HG02588 (cell line): ENCODE data around the gene CACNA1G.

Experiments
- ATAC-seq: cut with Tn5 transposase; IDR thresholded peaks from one replicate; pipeline ENCODE4 v1.9.1; 2021; ENCODE audit warnings: mild to moderate bottlenecking, moderate library complexity; ENCODE audit not compliant: unreplicated experiment

CACNA1G gene

DNA sequence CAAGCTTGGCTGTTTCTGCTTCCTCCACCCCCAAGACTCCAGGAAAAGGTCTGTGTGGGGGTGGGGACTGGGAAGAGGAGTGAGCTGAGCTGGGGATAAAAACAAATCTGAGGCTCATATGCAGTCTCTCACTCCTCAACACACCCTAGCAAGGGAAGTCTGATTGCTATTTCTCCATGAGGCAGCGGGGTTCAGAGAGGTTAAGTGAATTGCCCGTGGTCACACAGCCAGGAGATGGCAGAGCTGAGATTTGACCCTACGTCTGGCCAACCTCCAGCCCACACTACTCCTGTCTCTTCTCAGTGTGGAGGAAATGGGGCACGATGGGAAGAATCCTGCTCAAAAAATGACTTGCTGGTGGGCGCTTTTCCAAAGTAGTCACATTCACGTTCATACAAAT, 69.4 kb downstream of the CACNA1G start:
- no peak for ATAC-seq

DNA sequence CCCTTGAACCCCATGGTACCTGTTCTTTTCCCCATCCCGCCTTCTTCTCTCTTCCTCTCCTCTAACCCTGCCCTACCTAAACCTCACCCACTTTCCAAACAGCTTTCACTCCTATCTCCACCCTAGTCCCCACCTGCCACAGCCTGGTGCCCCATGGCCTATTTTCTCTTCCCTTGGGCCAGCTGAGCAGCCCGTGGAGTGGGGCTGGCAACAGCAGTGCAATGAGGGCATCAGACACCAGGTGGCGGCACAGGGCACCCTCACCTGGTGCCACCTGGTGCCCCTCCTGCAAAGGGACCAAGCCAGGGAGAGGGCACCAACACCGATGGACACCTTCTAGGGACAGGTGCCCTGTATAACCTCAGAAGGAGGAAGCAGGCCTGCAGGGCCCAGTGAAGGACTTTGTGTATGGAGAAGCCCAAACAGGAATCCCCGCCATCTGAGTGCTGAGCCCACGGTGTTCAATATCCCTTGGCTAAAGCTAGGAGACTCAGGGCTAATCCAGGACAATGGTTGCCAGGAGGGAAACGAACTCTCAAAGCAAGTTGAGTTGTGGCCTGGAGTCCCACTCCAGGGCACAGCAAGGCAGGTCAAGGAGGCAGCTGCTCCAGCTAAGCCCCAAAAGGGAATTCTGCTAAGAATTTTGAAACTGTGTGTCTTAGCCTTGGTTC, 70.1 kb downstream of the CACNA1G start:
- ATAC-seq, result no peak

- no peak for ATAC-seq
Observed at GRCh38 chr17:50631195-50631907, 70.8 kb downstream of the CACNA1G start.

DNA sequence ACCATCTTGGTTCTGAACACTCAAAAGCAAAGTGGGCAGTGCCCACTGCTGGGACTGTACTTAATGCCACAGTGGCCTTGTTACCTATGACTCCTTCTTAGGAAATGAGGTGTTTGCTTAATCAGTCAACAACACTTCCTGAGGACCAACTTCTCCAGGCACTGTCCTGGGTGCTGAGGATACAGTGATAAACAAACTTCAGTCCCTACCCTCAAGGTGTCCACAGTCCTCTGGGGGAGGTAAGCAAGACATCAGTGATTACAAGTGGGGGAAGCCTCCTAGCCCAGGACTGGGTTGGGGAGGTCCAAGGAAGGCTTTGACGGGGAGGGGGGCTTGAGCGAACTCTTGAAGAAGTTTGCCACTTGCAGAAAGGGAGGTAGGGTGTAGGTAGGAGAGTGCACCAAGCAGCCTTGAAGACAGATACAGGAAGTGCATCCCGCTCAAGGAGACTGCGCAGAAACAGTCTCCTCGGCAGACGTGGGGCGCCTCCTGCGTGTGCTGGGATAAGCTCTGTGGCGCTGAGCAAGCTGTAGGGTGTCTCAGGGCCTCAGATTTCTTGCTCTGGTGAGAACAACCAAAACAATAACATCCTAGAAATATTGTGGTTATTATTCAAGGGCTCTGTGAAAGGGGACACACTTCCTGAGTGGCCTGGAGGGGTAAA, 71.5 kb downstream of the CACNA1G start:
- no peak for ATAC-seq

DNA sequence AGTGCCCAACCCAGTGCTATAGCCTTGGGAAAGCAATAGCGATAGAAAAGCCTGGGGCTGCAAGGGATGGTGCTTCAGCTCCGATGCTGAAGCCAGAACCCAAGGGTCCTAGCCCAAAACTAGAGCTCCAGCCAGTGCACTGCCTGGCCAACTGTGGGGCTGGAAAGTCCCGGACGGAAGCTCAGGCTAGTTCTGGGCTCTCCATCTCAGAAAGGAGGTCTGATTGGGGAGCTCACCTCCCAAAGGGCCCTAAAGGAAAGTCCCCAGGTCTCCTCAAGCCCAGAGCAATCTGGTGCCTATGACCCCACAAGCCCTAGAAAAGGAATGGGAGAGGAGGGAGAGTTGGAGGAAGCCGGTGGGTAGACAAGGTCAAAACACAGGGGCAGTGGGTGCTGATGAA, 72.1 kb downstream of the CACNA1G start:
- ATAC-seq, result no peak

- ATAC-seq, result no peak
Observed at GRCh38 chr17:50633683-50634082, 73.2 kb downstream of the CACNA1G start.

DNA sequence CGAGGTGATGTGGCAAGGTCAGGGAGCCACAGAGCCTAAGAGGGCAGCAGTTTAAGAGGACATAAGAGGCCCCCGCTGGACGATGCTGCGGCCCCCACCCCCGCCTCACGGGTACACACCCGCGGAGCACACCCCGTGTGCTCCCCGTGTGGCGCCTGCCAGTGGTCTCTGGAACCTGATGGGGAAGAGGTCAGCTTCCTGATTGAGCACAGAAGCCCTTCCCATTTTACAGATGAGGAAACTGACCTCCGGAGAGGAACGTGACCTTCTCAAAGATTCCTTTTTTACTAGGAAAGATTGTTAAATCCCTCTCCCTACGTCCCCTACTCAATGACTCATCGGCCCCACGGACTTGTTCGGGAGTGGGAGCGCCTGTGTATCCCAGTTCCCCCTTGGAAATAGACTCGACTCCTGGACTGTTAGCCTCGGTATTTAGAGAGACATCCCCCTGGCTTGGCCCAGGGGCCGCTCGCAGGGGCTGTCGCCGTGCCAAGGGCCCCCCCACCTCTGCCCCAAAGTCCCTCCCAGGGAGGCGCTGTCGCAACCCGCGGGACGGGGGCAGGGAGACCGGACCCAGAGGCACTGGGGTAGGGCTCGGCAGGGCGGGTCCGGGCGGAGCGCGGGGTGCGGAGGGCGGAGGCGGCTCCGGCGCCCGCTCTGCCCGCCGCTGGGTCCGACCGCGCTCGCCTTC, 73.9 kb downstream of the CACNA1G start, which contains the start of gene ABCC3:
Gene ABCC3 (plus strand): TSS at position 658 of the 691 bp plus-strand sequence. CDS start 56 bp downstream, outside the sequence.
- ATAC-seq, result no peak

DNA sequence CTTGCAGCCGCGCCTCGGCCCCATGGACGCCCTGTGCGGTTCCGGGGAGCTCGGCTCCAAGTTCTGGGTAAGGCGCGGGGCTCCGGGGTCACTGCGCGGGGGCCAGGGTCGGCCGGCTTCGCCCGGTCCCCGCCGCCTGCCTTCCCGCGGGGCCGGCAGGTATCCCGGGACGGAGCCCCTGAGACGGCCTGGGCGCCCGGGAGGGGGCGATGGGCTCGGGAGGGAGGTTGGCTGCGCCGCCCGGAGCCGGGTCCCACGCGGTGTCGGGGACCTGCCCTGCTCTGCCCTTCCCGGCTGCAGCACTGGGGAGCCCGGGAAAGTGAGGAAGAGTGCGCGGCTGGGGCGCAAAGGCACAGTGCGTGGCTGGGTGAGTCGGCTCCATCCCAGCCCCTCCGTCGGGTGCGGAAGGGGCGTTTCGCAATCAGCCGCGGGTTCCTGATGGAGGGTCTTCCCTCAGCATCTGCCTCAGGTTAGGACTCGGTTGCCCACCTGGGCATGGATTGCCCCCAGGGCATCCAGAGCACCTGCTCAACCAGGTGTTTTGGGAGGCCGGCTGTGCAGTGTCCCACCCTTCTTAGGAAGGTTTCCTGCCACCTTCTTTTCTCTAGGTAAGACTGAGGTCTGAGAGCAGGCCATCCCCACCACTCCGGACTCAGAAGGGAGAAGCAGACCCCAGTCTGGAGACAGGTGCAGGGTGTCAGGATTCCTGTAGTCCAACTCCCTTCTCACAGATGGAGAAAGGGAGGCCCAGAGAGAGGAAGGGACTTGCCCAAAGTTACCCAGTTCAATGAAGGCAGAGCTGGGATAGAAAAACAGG, 74.6 kb downstream of the CACNA1G start:
- ATAC-seq, result no peak

DNA sequence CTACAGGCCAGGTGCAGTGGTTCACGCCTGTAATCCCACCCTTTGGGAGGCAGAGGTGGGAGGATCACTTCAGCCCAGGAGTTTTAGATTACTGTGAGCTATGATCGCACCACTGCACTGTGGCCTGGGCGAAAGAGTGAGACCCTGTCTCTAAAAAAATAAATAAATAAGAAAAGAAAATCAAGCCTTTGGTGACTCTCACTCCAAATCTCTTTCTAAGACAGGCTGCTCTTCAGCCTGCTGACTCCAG, 75.1 kb downstream of the CACNA1G start:
- ATAC-seq, result no peak

- ATAC-seq, result no peak
Observed at GRCh38 chr17:50635982-50636803, 75.7 kb downstream of the CACNA1G start.

- ATAC-seq, result no peak
Observed at GRCh38 chr17:50636804-50637195, 76.3 kb downstream of the CACNA1G start.

DNA sequence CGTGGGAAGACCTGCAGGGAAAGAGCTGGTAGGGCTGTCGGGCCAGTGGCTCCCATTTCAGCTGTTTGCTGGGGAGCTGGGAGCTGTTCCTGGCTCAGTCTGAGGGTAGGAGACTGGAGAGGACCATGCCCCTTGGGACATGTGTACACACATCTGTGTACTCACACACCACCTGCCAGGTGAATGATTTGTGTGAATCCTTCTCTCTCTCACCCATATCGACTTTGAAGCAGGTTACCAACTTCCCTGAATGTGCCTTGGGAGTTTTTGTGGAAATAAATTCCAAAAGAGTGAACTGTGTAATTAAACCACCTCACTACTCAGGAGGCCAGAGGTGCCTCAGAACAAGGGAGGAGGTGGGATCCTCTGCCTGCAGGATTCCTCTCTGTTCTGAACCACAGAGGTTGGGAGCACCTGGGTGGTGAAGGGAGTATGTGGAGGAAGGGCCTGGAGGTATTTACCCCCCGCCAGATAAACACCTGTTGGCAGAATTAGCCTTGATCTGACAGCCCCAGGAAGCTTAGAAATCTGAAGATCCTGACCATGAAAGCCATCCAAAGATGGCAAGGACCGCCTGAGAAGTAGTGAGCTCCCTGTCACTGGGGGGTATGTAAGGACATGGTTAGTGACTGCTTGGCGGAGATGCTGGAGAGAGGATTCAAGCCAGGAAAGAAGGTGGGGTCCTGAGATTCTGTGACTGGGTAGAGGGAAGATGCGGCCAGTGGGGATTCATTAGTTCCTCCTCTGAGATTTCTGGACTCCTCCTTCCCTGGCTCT, 77.5 kb downstream of the CACNA1G start:
- no peak for ATAC-seq

DNA sequence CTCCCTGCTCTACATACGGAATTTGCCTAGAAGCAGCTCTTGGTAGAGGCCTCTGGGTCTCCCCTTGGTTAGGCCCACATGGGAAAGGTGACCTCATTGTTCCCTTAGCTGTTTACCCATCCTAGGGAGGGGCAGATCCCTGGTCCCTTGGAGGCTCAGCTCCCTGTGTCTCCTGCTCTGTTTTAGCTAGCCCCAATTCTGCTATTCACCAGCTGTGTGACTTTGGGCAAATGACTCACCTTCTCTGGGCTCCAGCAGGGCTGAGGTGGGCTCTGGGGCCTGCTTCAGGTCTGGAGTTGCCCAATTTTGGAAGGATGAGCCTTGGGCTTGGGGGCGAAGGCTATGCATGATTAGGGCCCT, 78.1 kb downstream of the CACNA1G start:
- no peak for ATAC-seq

GRCh38 chr17:50638966-50639713, 78.6 kb downstream of the CACNA1G start:
- no peak for ATAC-seq

DNA sequence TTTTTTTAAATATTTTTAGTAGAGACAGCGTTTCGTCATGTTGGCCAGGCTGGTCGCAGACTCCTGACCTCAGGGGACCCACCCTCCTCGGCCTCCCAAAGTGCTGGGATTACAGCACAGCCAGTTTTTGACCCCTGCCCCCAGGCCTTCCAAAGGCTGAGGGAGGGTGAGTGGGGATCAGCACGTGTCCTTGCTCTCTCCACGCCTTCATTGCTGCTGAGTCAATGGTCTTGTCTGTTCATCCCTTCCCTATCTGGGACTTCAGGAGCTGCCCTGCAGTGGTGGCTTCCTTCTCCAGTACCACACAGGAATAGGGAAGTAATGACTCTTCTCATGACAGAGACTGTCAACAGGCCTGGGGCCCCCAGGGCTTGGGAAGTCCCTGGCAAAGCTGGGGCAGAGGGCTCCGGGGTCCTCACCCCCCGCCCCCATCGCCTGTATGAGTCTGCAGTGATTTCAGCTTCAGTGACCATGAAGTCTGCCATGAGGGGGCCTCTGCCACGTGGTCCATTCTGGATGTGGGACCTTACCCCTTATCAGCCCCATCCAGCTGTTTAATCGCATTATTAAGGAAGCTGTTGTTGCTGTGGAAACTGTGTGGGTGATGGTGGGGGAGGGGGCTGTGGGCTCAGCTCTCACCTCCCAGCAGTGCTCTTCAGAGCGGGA, 80.3 kb downstream of the CACNA1G start:
- no peak for ATAC-seq

GRCh38 chr17:50641357-50641756, 80.8 kb downstream of the CACNA1G start:
- ATAC-seq, result no peak

GRCh38 chr17:50642071-50642721, 81.7 kb downstream of the CACNA1G start:
- no peak for ATAC-seq
